GM19372 (cell line): Measurements from ENCODE around the gene DYNC1I1.

Experiments used
- ATAC-seq: cut with Tn5 transposase; IDR thresholded peaks from one replicate; pipeline ENCODE4 v1.9.1; 2021; ENCODE audit warnings: mild to moderate bottlenecking, low read depth, moderate library complexity; ENCODE audit not compliant: unreplicated experiment

DYNC1I1 gene

DNA sequence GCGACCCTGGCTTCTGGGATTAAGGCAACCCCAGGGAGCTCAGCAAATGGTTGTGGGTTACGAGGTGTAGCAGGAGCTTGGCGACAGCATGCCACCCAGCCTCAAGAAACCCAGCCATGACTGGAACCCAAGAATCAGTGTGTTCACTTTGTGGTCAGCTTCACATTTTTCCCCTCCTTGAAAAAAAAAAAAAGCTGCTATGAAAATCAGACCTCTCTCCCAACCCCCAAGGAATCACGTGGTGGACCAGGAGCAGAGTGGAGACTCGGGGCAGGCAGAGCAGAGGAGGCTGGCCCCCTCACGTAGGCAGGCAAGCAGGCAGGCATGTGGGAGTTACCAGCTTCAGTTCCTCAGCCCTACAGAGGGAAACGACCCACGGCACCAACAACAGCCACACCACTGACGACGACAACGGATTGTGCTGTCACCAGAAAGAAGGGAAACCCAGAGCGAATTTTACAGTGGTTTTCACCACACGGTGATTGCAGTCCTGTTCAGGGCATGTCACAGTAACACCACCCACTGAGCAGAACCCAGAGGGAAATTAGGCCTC lies 346.2 kb downstream of the DYNC1I1 start:
- ATAC-seq, result no peak

DNA sequence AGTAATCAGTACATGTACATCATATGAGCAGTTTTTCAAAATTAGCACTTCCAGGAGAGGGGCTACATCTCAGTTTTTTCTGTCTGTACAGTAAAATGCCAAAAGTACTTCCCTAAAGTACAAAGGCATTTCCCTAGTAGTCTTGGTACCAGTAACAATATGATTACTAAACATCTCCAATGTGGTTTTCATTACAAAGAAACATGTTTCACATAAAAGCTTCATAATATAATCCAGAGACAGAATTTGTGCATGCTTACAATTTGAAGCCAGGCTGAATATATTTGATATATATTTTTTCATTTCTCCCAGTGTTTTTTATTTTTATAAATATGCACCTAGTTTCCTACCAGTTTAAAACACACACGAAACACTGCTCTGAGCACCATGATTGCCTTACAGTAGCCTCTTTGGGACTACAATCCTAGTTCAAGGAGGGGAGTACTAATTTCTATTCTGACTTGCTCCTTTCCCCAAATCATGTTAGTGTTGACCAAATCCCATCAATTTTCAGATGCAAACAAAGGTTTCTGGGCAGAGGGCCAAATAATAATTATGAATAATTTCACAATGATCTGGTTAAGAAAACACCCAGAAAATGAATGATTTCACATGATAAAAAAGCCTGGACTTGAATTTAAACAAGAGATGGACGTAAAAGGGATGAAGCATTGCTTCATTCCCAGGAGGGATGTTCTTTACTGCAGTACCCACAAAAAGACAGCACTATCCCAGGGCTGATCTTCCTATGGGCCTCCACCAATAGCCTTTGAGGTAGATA lies 348.3 kb downstream of the DYNC1I1 start:
- ATAC-seq, result no peak

DNA sequence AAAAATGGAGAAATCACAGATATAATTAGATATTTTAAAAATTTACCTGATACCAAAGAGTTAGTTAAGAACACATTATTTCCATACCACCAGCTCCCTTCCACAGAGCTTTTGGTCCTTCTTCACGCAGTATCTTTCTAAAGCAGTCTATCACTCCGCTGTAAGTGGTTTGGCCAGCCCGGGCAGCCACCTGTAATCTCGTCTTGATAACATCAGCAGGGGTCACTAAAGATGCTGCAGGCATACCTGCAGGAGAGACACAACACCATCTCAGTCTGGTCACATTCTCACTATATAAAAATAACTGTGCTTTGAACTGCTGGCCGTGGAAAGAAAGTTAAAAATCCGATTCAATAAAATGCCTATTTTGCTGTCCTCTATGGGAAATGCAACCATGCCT lies 349.4 kb downstream of the DYNC1I1 start:
- no peak for ATAC-seq

DNA sequence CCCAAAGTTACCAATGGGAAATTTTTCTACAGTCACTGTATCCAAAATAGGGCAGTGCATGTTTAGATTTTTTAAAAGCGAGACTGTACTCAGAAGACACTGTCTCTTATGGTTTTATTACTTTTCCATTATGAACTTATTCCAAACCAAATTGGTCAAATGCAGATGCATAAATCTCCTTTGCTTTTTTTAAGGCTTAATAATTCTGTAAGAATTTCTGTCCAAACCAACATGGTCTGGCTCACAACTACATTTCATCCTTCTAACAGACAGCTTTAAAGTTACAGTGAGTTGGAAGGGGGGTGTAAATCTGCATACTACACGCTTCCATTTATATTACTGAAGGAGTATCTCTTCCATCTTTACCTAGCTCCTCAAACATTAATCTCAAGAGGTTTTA lies 350.4 kb downstream of the DYNC1I1 start:
- no peak for ATAC-seq

DNA sequence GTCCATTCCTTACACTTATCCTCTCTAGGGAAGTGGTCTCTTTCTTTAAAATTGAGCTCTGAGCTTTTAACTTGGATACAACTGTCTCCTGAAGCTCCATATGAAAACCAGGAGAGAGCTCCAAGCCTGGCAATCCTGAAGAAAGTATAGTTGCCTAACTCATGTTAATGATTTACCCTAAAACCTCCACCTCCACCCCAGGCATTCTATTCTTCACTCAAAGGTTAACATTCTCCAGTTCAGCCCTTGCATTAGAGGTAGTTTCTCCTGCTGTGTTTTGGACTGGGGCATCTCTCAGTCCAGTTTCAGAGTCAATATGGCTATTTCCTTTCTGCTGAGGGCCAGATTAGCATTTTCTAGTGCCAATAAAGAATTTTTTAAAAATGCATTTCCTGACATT lies 354.0 kb downstream of the DYNC1I1 start:
- ATAC-seq, result no peak

DNA sequence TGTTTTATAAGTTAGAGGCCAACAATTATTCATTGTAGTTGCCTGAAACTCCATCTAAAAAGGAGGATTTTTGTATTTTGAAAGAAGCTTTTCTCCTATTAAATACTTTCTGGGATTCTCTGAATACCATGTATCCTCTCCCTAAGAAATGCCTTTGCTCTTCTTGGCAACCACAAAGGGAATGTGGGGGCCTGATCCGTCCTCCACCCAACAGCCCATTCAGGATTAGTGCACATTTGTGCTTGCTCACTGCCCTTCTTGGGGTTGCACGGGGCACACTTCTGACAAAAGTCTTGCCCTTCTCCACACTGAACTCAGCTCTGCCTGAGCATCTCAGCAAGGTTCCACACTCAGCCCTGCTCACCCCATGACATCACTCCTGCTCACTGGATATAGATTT lies 355.4 kb downstream of the DYNC1I1 start:
- no peak for ATAC-seq

DNA sequence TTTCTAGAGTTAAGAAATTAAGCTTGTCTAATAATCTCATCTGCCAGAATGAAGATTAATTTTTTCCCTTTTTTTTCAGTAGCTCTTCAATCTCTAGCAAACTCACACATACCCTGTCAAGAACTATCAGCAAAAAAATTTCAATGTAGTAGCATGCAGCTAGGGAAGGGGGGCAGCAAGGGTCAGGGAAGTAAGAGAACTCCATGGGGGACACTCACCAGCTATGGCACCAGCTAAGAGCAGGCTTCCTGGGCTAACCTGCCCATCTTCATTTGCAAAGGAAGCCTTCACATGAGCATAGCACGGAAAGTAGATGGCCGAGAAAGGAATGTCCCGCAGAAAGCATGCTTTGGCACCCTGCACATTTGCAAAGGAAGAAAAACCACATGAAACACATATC lies 359.2 kb downstream of the DYNC1I1 start:
- no peak for ATAC-seq

DNA sequence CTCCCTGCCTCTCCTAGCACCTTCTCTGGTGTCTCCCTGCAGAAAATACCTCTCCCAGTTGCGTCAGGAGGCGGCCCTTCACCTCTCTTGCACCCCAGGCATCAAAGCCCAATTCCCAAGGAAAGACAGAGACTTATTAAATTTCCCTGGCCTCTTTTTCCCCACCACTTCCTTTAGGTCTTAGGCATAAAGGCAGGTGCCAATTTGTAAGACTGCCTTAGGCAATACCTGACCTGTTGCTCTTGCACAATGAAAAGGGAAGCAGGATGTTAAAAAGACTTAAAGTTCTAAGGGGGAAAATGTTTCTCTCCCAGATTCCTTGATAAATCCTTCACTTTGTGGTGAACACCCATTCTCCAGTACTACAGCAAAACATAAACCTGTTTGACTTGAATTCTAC lies 362.9 kb downstream of the DYNC1I1 start:
- no peak for ATAC-seq

DNA sequence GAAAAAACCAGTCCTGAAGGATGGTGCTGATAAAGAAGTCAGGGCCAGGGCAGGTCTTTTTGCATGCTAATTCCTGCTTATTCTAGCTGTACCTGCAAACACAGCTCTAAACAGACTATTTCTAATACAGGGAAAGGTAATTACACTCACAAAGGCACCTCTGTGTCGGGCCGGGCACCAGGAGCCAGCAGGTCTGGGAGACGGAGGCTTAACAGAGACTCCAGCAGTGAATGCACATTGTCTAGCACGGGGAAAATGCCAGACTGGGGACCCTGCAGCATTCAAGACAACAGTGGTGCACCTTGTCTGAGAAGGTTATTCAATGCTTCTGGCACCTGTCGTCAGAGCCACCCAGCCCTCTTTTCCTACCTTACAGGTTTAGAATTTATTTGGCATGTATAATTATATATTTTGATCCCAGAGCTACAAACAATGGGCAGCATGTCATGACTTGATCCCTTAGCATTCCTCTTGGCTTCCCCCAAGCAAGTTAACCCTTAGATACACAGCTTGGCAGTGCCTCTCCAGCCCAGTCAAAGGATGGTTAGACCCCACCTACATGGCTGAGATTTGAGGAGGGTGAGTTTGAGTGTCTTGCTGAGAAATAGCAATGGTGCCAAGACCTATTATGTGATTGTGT lies 364.4 kb downstream of the DYNC1I1 start:
- ATAC-seq, result no peak

DNA sequence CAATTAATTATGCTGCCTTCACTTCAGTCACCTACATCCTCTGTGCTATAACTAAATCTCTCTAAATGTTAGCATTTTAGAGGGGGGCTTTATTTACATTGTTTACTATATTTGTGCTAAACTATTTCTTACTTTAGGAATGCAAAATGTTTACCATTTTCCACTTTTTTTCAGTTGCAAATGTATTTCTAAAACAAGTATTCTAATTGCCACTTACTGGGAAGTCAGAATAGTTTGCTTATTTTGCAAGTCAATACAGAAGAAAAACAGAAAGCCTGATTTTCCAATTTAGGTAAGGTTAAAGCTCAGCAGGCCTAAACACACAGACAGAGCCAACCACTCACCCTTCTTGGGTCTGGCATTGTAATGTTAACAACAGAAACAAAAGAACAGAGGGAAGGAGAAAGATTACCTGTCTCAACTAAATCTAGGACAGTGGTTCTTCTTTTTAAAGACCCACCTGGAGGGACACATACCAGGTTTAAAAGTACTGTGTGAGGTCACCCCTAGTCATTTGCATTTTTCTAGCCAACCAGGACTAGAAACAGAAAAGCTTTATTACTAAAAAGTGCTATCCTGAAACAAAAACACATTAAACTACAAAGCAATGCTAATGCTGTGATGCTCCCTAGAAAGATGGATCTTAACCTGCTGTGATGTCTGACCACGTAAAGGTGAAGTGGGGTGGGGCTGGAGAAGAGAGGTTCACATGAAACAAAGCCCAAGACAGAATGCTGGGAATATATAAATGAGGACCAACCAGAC lies 371.3 kb downstream of the DYNC1I1 start:
- no peak for ATAC-seq

DNA sequence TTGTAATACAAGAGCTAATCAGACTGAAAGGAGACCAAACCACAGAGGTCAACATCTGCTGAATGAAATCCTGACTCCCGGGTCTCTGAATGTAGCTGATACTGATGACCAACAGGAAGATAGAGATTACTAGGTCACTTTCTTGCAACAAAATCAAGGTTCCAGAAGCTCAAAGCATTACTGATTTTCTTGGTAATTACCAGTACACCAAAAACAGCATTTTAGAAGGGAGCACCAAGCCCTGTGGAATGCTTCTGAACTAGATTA lies 371.8 kb downstream of the DYNC1I1 start:
- no peak for ATAC-seq
